H1 (cell line): ENCODE data around the gene COMMD6. TPM values are rescaled to one million over a fixed set of nuclear protein-coding genes. Genes with fewer than 3 reads are reported as not detected.

Experiments
- CTCF ChIA-PET: fragments of 300-600 bp; sonication (Branson Sonifier 250); formaldehyde crosslinking; loops from one replicate; lab custom pipeline; 2021; ENCODE audit not compliant: partially characterized antibody; lab: Charles Lee
- POLR2A ChIA-PET: fragments of 300-600 bp; sonication (Branson Sonifier 250); formaldehyde crosslinking; loops from one replicate; lab custom pipeline; 2021; ENCODE audit warnings: inconsistent platforms; ENCODE audit not compliant: partially characterized antibody; lab: Charles Lee
- DNase-seq, 2 experiments: peaks; one replicate each; pipeline versions ENCODE4 v3.0.0 to v3.0.0-alpha.2; 2010 to 2022; ENCODE audit warnings: low spot score in 2 of 2, low read depth in 1 of 2, mixed read lengths in 1 of 2
- FAIRE-seq: peaks from 2 replicates; lab custom pipeline; 2011; peaks lifted over from hg19 to GRCh38; lab: Jason Lieb, UNC
- H2AFZ ChIP-seq: 2 replicates; pipeline ENCODE4 v1.8.1; 2012; ENCODE audit warnings: low read length, inconsistent platforms
- H2AK5ac ChIP-seq: 2 replicates; pipeline ENCODE4 v1.6.1; 2013; ENCODE audit warnings: low read depth, low read length
- H2BK120ac ChIP-seq: replicated peaks from 2 replicates; pipeline ENCODE3; 2013; ENCODE audit warnings: low read depth, low read length, inconsistent platforms
- H2BK12ac ChIP-seq: 2 replicates; pipeline ENCODE4 v1.6.1; 2013; ENCODE audit warnings: low read depth, low read length
- H2BK15ac ChIP-seq: 2 replicates; pipeline ENCODE4 v1.6.1; 2013; ENCODE audit warnings: low read length
- H2BK20ac ChIP-seq: 2 replicates; pipeline ENCODE4 v1.6.1; 2013; ENCODE audit warnings: low read length
- H2BK5ac ChIP-seq: 2 replicates; pipeline ENCODE4 v1.6.1; 2013; ENCODE audit warnings: low read depth, low read length
- H3K14ac ChIP-seq: 2 replicates; pipeline ENCODE4 v1.6.1; 2013; ENCODE audit warnings: inconsistent platforms; ENCODE audit not compliant: insufficient read length
- H3K18ac ChIP-seq: 2 replicates; pipeline ENCODE4 v1.6.1; 2013; ENCODE audit warnings: low read length; ENCODE audit errors: extremely low read depth
- H3K23ac ChIP-seq: 2 replicates; pipeline ENCODE4 v1.6.1; 2013; ENCODE audit warnings: inconsistent platforms; ENCODE audit not compliant: insufficient read length
- H3K23me2 ChIP-seq: 2 replicates; pipeline ENCODE4 v1.6.1; 2013; ENCODE audit warnings: low read depth, low read length
- H3K27ac ChIP-seq: 2 replicates; pipeline ENCODE4 v1.6.1; 2011; ENCODE audit warnings: low read depth, low read length, inconsistent platforms
- H3K27me3 ChIP-seq, 4 experiments: replicated peaks in 1 of 4; 1 replicate in 1 of 4; 2 replicates in 3 of 4; pipeline versions ENCODE4 v1.6.1 to v1.8.1; 2011 to 2013; ENCODE audit warnings: low read length in 3 of 4, mild to moderate bottlenecking in 3 of 4, inconsistent platforms in 2 of 4, mixed read lengths in 2 of 4, moderate library complexity in 1 of 4; ENCODE audit not compliant: control insufficient read depth in 3 of 4, insufficient read depth in 3 of 4; ENCODE audit errors: extremely low read depth in 1 of 4
- H3K36me3 ChIP-seq, 4 experiments: 2 replicates each; pipeline versions ENCODE4 v1.6.1 to v1.8.1; 2011 to 2013; ENCODE audit warnings: mild to moderate bottlenecking in 4 of 4, low read length in 3 of 4, moderate library complexity in 2 of 4, control low read depth in 1 of 4, inconsistent platforms in 1 of 4; ENCODE audit not compliant: insufficient read depth in 4 of 4, control insufficient read depth in 2 of 4
- H3K4ac ChIP-seq: replicated peaks from 2 replicates; pipeline ENCODE3; 2013; ENCODE audit warnings: low read length, low read depth, mixed read lengths, inconsistent platforms; ENCODE audit not compliant: insufficient read length
- H3K4me1 ChIP-seq, 4 experiments: replicated peaks in 1 of 4; 1 replicate in 1 of 4; 2 replicates in 3 of 4; pipeline versions ENCODE4 v1.6.1 to v1.8.1; 2011 to 2013; ENCODE audit warnings: low read length in 3 of 4, inconsistent platforms in 2 of 4, mixed read lengths in 1 of 4; ENCODE audit not compliant: insufficient read depth in 4 of 4, control insufficient read depth in 3 of 4
- H3K4me2 ChIP-seq, 2 experiments: 2 replicates each; pipeline versions ENCODE4 v1.6.1 to v1.8.1; 2011 to 2013; ENCODE audit warnings: low read depth in 2 of 2, low read length in 2 of 2, control low read depth in 1 of 2, inconsistent platforms in 1 of 2, mild to moderate bottlenecking in 1 of 2; ENCODE audit not compliant: insufficient read depth in 1 of 2
- H3K4me3 ChIP-seq, 4 experiments: fragments of 200-600, 300-600 bp in 1 of 4; sonication (generic), shearing (Covaris generic), sonication (Bioruptor Twin) in 1 of 4; 2 replicates each; pipeline versions ENCODE4 v1.5.1 to v1.8.1; 2011 to 2016; ENCODE audit warnings: low read length in 4 of 4, low read depth in 3 of 4, control low read depth in 2 of 4, inconsistent platforms in 2 of 4, mild to moderate bottlenecking in 2 of 4, mixed read lengths in 1 of 4, moderate library complexity in 1 of 4; ENCODE audit not compliant: insufficient read depth in 2 of 4; ENCODE audit errors: extremely low read depth in 1 of 4
- H3K56ac ChIP-seq: replicated peaks from 2 replicates; pipeline ENCODE3; 2013; ENCODE audit warnings: low read depth, mild to moderate bottlenecking, mixed read lengths, low read length, inconsistent platforms; ENCODE audit not compliant: insufficient read length
- H3K79me1 ChIP-seq: 2 replicates; pipeline ENCODE4 v1.6.1; 2013; ENCODE audit warnings: low read depth, low read length, control low read depth
- H3K79me2 ChIP-seq, 2 experiments: 2 replicates each; pipeline versions ENCODE4 v1.6.1 to v1.8.1; 2012 to 2013; ENCODE audit warnings: low read length in 2 of 2, mild to moderate bottlenecking in 2 of 2, inconsistent platforms in 1 of 2; ENCODE audit not compliant: insufficient read depth in 2 of 2, control insufficient read depth in 1 of 2
- H3K9ac ChIP-seq, 4 experiments: replicated peaks in 1 of 4; 1 replicate in 1 of 4; 2 replicates in 3 of 4; pipeline versions ENCODE4 v1.6.1 to v1.8.1; 2011 to 2013; ENCODE audit warnings: low read depth in 3 of 4, low read length in 3 of 4, control low read depth in 2 of 4, mild to moderate bottlenecking in 2 of 4, moderate library complexity in 2 of 4, inconsistent platforms in 1 of 4; ENCODE audit errors: extremely low read depth in 1 of 4
- H3K9me3 ChIP-seq, 2 experiments: 2 replicates each; pipeline versions ENCODE4 v1.6.1 to v1.8.1; 2012 to 2013; ENCODE audit warnings: mild to moderate bottlenecking in 2 of 2, moderate library complexity in 2 of 2, control low read depth in 1 of 2, inconsistent platforms in 1 of 2, low read depth in 1 of 2, low read length in 1 of 2, mixed read lengths in 1 of 2; ENCODE audit not compliant: insufficient read depth in 2 of 2
- H4K20me1 ChIP-seq, 2 experiments: replicated peaks in 1 of 2; 2 replicates each; pipeline versions ENCODE3 to v1.8.1; 2011 to 2013; ENCODE audit warnings: inconsistent platforms in 2 of 2, low read length in 2 of 2, mild to moderate bottlenecking in 1 of 2; ENCODE audit not compliant: insufficient read depth in 2 of 2, control insufficient read depth in 1 of 2
- H4K5ac ChIP-seq: 2 replicates; pipeline ENCODE4 v1.6.1; 2013; ENCODE audit warnings: low read length, low read depth, mixed read lengths, inconsistent platforms; ENCODE audit not compliant: insufficient read length
- H4K8ac ChIP-seq: 2 replicates; pipeline ENCODE4 v1.8.0; 2013; ENCODE audit warnings: mild to moderate bottlenecking, moderate library complexity, low read length, inconsistent platforms; ENCODE audit not compliant: insufficient read depth; ENCODE audit errors: extremely low read depth
- H4K91ac ChIP-seq: replicated peaks from 2 replicates; pipeline ENCODE3; 2013; ENCODE audit warnings: low read length, mixed read lengths, inconsistent platforms; ENCODE audit not compliant: insufficient read length
- BCL11A ChIP-seq, 2 experiments: IDR thresholded peaks; one replicate each; pipeline ENCODE4 v1.6.1; 2011; ENCODE audit warnings: low read depth in 2 of 2, low read length in 2 of 2, mild to moderate bottlenecking in 2 of 2
- BRCA1 ChIP-seq: IDR thresholded peaks from 2 replicates; pipeline ENCODE4 v1.6.1; 2012; ENCODE audit warnings: low read depth, low read length, improper control_type of control experiment
- CREB1 ChIP-seq: IDR thresholded peaks from 2 replicates; pipeline ENCODE4 v1.6.1; 2012; ENCODE audit warnings: inconsistent platforms
- CTBP2 ChIP-seq: IDR thresholded peaks from 2 replicates; pipeline ENCODE4 v1.7.0; 2011; ENCODE audit warnings: borderline replicate concordance, mild to moderate bottlenecking, moderate library complexity, mixed read lengths, low read length; ENCODE audit not compliant: insufficient read depth, insufficient read length
- EGR1 ChIP-seq: IDR thresholded peaks from 2 replicates; pipeline ENCODE4 v1.6.1; 2011; ENCODE audit warnings: low read depth, low read length, borderline replicate concordance
- GTF2F1 ChIP-seq: IDR thresholded peaks from 2 replicates; pipeline ENCODE4 v1.6.1; 2012; ENCODE audit warnings: low read depth, low read length, improper control_type of control experiment, borderline replicate concordance
- JUN ChIP-seq: IDR thresholded peaks from 2 replicates; pipeline ENCODE4 v1.6.1; 2011; ENCODE audit warnings: low read depth, mild to moderate bottlenecking, improper control_type of control experiment, low read length
- KDM1A ChIP-seq: fragments of 200-600, 300-600 bp; sonication (generic); IDR thresholded peaks from 2 replicates; pipeline ENCODE4 v1.7.1; 2016; ENCODE audit warnings: mild to moderate bottlenecking, low read length, borderline replicate concordance
- PHF8 ChIP-seq: fragments of 200-600 bp; sonication (generic); conservative IDR thresholded peaks from 2 replicates; pipeline ENCODE4 v1.7.1; 2012; ENCODE audit warnings: low read depth, mild to moderate bottlenecking, inconsistent platforms, low read length, moderate library complexity
- RFX5 ChIP-seq: IDR thresholded peaks from 2 replicates; pipeline ENCODE4 v1.6.1; 2011; ENCODE audit warnings: low read depth, low read length, improper control_type of control experiment, borderline replicate concordance
- RXRA ChIP-seq: IDR thresholded peaks from 2 replicates; pipeline ENCODE4 v1.6.1; 2011; ENCODE audit warnings: low read depth, mild to moderate bottlenecking, low read length, moderate library complexity; ENCODE audit not compliant: insufficient read depth
- SAP30 ChIP-seq: fragments of 300-600 bp; sonication (generic); IDR thresholded peaks from 2 replicates; pipeline ENCODE4 v1.7.1; 2012; ENCODE audit warnings: low read length, moderate library complexity, mild to moderate bottlenecking, inconsistent platforms; ENCODE audit not compliant: insufficient read depth, insufficient replicate concordance
- SIX5 ChIP-seq: IDR thresholded peaks from 2 replicates; pipeline ENCODE4 v1.6.1; 2011; ENCODE audit warnings: mild to moderate bottlenecking, low read depth, low read length
- SP1 ChIP-seq: IDR thresholded peaks from 2 replicates; pipeline ENCODE4 v1.6.1; 2011; ENCODE audit warnings: low read depth, low read length
- SP4 ChIP-seq: IDR thresholded peaks from 2 replicates; pipeline ENCODE4 v1.6.1; 2012; ENCODE audit warnings: low read length, inconsistent platforms
- TAF7 ChIP-seq: optimal IDR thresholded peaks from 2 replicates; pipeline ENCODE3; 2011; ENCODE audit warnings: low read depth, mild to moderate bottlenecking, inconsistent platforms, low read length, moderate library complexity, borderline replicate concordance
- WGBS, 2 experiments: shearing (Covaris generic) in 1 of 2; methylation state at CpG; one replicate each; pipeline versions ENCODE4 v1.1.6 to v1.1.7; 2013 to 2015; ENCODE audit warnings: low lambda C conversion rate in 2 of 2, mixed read lengths in 2 of 2, inconsistent platforms in 1 of 2, low coverage in 1 of 2, missing lambda C conversion rate in 1 of 2; ENCODE audit not compliant: insufficient replicate concordance in 2 of 2, insufficient coverage in 1 of 2, insufficient read length in 1 of 2; ENCODE audit errors: extremely low coverage in 1 of 2, missing lambda C conversion rate in 1 of 2; 5-methylcytosine and 5-hydroxymethylcytosine counted together
- polyA plus RNA-seq, 7 experiments: library from polyadenylated mRNA; depleted of rRNA in 3 of 7; stranded (reverse) in 5 of 7; unstranded in 2 of 7; fragments of >200 nt in 5 of 7; fragments of 200-250 nt in 2 of 7; gene quantifications; 1 replicate in 5 of 7; 2 replicates in 1 of 7; 4 replicates in 1 of 7; pipeline versions ENCODE4 v1.2.1 to v1.2.3, GENCODE V29; 2011 to 2013; ENCODE audit warnings: missing spikeins in 2 of 7, mixed read lengths in 2 of 7
- total RNA-seq: library from RNA; stranded (reverse); fragmentation: NEBNext Ultra II Directional; extraction: Animal tissue kit (Norgen Biotek cat#: 25700); gene quantifications from 2 replicates; pipeline ENCODE4 v1.2.1, GENCODE V29; 2021

COMMD6 gene
- total and polyA plus RNA-seq, 2 of the 8 experiments (the other 6 are each of a cell fraction or from before 2014, with no cell fraction given) = 53.2 to 122 TPM

- H3K4me2 ChIP-seq = no peak overlapping the region
- H4K8ac ChIP-seq = no peak overlapping the region
- no peak overlapping the region for H4K91ac ChIP-seq
- H2AFZ ChIP-seq = no peak overlapping the region
- ChIA-PET CTCF (no interaction called here), POLR2A (no interaction called here)
- H3K9ac ChIP-seq = no peak overlapping the region
- no peak overlapping the region for H2AK5ac ChIP-seq
- no peak overlapping the region for H3K56ac ChIP-seq
- no peak overlapping the region for H2BK120ac ChIP-seq
- FAIRE-seq (no peak), DNase-seq (no peak)
- no peak overlapping the region for H3K18ac ChIP-seq
- H3K79me1 ChIP-seq = no peaks in the 10 kb centered on the region
- no peak overlapping the region for H3K27ac ChIP-seq
- peaks cover 0 to 11% (median 5%) of the 10 kb centered on the region in 4 experiments; a peak in 3 of 8 replicates for H3K36me3 ChIP-seq
- no peak overlapping the region for H2BK5ac ChIP-seq
- no peak overlapping the region for H3K23ac ChIP-seq
- H3K79me2 ChIP-seq = no peaks in the 10 kb centered on the region
- H3K4me1 ChIP-seq = no peaks in the 10 kb centered on the region
- no peak overlapping the region for H2BK20ac ChIP-seq
- no peaks in the 10 kb centered on the region for H3K23me2 ChIP-seq
- H4K20me1 ChIP-seq = no peaks in the 10 kb centered on the region
- no peak overlapping the region for H3K4ac ChIP-seq
- H3K9me3 ChIP-seq = peaks cover 2 to 5% of the 10 kb centered on the region in 2 experiments; a peak in 2 of 4 replicates
- H4K5ac ChIP-seq = no peak overlapping the region
- H2BK12ac ChIP-seq = no peak overlapping the region
- no peaks in the 10 kb centered on the region for H3K27me3 ChIP-seq
- H3K4me3 ChIP-seq = no peak overlapping the region
- H3K14ac ChIP-seq = no peak overlapping the region
- 93% methylated on average over 3 of the region's 3 CpGs; no CpG with 5 or more reads in 1 of the 2 experiments for WGBS, 2 experiments
- H2BK15ac ChIP-seq = no peak overlapping the region
- TF ChIP-seq CREB1 = no peak
- TF ChIP-seq TAF7 = no peak
- TF ChIP-seq SIX5 = no peak
- TF ChIP-seq SP4 = no peak
- TF ChIP-seq KDM1A = no peak
- TF ChIP-seq PHF8 = no peak
- no peak for TF ChIP-seq RFX5
- no peak for TF ChIP-seq BRCA1
- no peak for TF ChIP-seq BCL11A (IDR thresholded peaks at IDR 0.05; ENCODE audit: low read depth in 2 of 2, low read length in 2 of 2)
- no peak for TF ChIP-seq RXRA
- TF ChIP-seq CTBP2 = no peak
- TF ChIP-seq SP1 = no peak
- TF ChIP-seq JUN = no peak
- TF ChIP-seq EGR1 = no peak
- no peak for TF ChIP-seq SAP30
- no peak for TF ChIP-seq GTF2F1
Measured at GRCh38 chr13:75579529-75579928, 41.9 kb upstream of the COMMD6 start.
